Measurements from ENCODE around the gene SMAP1. TPM values are rescaled to one million over a fixed set of nuclear protein-coding genes. Genes with fewer than 3 reads are reported as not detected.

SMAP1 gene
- total RNA-seq, 1 donor from 2014 or later, result 24.8 TPM

GRCh38 chr6:70680396-70680795 lies 12.7 kb downstream of the SMAP1 start:
- DNase-seq (ENCODE audit: low read depth), result no peak

- DNase-seq (ENCODE audit: low read depth), result no peak
These were observed 17.3 kb downstream of the SMAP1 start for GRCh38 chr6:70684794-70685493.

DNA sequence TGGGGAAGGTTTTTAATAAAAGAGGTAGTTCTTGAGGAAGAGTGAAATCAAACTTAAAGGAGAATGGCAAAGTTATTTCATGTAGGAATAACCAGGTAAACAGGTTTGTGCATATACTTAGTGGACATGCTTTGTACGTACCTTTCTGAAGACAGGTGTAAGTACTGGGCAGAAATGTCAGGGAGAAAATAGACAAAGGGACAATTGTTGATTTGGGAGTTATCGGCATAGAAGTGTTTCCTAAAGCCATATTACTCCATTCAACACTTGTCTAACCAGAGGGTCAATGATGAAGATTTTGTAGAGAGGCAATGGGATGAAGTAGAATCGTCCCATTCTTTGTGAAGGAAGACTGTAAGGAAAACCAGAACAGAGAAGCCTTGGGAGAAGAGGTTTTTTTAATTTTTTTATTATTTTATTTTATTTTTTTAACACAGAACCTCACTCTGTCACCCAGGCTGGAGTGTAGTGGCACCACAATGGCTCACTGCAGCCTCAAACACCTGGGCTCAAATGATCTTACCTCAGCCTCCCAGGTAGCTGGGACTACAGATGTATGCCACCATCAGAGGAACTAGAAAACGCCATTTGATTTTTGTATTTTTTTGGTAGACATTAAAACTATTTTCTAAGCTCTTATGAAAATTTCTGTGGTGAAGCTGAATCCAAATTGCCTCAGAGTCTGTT lies 18.0 kb downstream of the SMAP1 start:
- no peak for DNase-seq (ENCODE audit: low read depth)

DNA sequence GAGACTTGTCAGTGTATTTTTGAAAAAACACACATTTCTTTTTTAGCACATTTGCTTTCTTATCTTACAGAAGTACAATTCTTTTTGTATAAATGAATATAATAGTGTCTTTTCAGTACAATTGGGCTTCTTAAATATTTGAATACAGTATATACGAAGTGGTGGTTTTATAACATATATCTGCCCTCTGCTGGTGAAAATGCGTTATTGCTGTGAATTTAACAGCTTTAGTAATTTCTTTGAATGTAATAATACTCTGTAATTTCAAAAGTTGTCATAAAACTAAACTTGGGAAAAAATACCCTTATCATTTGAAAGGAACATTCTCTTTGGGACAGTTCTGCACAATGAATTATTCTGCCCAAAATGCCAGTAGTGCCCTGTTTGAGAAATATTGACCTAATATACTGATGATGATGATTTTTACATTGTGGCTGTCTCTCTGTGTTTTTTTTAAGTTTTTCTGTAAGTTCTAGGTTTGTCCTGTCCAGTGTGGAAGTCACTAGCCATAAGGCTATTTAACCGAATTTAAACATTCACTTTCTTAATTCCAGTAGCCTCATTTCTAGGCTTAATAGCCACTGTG lies 19.0 kb downstream of the SMAP1 start:
- DNase-seq (ENCODE audit: low read depth), result peak; percentile 52

- no peak for DNase-seq (ENCODE audit: low read depth)
These were observed 26.2 kb downstream of the SMAP1 start for GRCh38 chr6:70693887-70694286.

DNA sequence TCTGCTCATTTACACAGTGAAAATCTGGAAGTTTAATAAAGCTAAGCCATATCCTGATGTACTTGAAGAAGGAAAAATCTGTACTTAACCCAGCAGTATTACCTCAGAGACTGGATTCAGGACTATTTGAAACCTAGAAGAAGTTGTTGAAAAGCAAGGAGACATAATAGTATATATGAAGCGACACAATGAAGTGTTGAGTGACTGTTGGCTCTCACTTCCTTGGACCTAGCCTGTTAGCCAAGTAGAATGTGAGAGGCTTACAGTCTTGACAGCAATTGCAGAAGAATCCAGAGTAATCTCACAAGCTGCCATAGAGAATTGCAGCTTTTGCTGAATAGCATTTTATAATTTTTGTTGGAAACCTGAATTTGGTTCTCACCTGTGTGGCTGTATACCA lies 26.7 kb downstream of the SMAP1 start:
- no peak for DNase-seq (ENCODE audit: low read depth)

- no peak for DNase-seq (ENCODE audit: low read depth)
These were observed 33.5 kb downstream of the SMAP1 start for GRCh38 chr6:70700922-70701876.

DNA sequence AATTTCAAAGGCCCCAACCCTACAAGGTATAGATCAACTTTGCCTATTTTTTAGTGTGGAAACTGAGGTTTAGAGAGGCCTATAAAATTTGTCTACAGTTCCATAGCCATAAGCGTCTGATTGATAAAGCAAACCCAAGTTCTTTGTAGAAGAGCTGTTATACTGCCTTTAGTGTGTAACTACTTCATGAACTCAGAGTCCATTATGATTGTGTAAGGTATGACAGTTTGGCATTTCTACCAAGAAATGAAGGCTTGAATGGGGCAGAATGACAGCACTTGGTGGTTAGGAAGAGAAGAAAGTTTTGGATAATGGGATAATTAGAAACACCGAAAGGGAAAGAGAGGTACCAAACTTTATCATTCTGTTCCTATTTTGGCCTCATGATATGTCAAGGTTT lies 38.1 kb downstream of the SMAP1 start:
- DNase-seq (ENCODE audit: low read depth), result no peak

DNA sequence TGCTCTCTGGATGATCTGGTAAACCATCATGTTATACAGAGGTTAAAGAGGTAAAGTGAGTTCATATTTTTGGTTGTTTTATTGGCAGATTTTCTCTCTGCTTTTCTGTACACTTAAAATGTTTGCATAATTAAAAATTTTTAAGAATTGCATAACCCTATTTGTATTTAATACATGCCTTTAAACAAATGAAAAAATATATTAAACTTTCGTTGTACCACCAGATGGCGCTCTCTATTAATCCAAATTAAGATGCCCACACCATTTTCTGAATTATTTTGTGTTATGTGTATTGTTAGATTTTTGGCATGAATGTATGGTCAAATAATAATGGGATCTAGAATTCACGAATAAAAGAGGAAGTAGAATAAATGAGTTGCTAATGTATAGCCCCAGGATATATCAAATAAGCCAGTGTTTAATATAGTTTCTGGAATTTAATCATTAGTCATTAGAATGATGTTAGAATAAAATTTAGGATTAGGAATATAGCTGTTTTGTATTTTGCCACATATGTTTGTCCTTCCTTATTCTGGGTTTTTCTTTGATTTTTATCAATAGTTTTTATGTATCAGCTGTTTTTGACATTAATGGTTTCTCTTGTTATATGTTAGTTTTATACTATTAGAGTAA lies 38.9 kb downstream of the SMAP1 start:
- peak; percentile 56 for DNase-seq (ENCODE audit: low read depth)

DNA sequence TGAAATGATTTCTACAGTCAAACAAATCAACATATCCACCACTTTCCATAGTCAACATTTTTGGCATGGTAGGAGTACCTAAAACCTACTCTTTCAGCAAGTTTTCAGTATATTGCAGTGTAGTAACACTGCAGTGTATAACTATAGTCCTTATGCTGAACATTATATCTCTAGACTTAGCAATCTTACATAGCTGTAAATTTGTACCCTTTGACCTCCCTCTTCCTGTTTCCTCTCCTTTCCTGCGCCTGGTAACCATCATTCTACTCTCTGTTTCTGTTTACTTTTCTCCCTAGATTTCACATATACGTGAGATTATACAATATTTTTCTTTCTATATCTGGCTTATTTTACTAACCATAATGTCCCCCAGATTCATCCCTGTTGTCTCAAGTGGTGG lies 40.2 kb downstream of the SMAP1 start:
- DNase-seq (ENCODE audit: low read depth), result no peak

GRCh38 chr6:70708448-70708847 lies 40.8 kb downstream of the SMAP1 start:
- no peak for DNase-seq (ENCODE audit: low read depth)

GRCh38 chr6:70709826-70710225 lies 42.1 kb downstream of the SMAP1 start:
- no peak for DNase-seq (ENCODE audit: low read depth)

DNA sequence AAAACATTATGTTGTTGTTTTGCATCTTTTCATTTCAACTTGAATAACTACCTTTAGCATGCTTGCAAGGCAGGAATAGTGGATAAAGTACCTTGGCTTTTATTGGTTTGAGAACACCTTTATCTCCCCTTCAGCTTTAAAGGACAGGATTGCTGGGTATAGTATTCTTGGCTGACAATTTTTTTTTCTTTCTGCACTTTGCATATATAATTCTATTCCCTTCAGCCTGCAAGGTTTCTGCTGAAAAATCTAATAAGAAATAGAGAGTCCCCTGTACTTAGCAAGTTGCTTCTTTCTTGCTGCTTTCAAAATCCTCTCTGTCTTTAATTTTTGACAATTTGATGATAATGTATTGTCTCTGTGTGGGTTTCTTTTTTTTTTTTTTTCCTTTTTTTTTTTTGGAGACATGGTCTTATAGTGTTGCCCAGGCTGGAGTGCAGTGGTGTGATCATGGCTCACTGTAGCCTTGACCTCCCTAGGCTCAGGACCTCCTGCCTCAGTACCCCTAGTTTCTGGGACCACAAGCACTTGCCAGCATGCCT lies 47.1 kb downstream of the SMAP1 start:
- DNase-seq (ENCODE audit: low read depth), result no peak

DNA sequence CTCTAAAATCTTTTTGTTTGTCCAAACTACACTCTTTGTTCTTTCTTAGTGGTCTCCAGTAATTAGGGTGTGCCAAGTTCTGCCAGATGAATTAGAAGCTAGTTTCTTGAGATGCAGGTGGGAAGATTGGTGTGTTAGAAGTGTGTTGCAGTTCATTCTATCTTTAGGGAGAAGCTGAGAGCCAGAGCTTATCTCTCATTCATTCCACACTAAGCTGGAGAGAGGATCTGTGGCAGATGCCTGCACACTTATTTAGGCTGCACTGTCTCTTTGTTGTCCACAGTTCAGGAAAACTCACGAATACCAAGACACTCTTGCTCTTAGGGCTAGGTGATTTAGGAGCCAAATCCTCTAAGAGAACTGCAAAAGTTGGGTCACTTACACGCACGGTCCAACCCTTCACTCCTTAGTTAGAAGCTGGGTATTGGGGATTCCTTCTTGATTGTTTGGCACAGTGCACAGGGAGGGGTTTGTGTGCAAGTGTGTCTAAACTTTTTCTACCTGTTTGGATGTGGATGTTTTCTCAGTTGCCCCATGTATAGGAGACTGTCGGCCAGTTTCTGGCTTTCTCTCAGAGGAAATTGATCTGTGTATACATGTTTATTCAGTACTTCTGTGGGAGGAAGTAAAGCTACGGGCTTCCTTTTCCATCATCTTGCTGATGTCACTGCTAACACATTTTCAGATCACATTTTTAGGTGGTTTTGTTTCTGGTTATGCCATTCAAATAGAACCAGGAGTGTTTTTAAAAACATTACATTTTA lies 49.5 kb downstream of the SMAP1 start:
- DNase-seq (ENCODE audit: low read depth), result no peak

GRCh38 chr6:70724524-70724923 lies 56.8 kb downstream of the SMAP1 start:
- DNase-seq (ENCODE audit: low read depth), result no peak

- DNase-seq (ENCODE audit: low read depth), result no peak
These were observed 58.2 kb downstream of the SMAP1 start for GRCh38 chr6:70725817-70726415.

- no peak for DNase-seq (ENCODE audit: low read depth)
These were observed 66.7 kb downstream of the SMAP1 start for GRCh38 chr6:70734381-70734780.

DNA sequence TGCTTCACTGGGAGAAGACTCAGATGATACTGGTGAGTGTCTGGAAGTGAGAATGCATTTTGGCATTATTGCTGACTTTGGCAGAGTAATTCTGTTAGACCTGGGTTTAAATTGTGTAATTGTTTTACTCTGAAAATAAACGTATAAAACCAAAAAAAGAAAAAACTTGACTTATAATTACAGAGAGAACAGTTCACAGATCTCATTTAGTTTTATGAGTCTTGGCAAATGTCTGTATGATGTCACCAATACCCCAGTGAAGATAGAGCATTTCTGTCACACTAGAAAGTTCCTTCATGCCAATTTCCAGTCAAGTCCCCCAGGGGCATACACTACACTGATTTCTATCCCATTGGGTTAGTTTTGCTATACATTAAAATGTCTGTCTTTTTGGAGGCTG lies 67.3 kb downstream of the SMAP1 start:
- no peak for DNase-seq (ENCODE audit: low read depth)

DNA sequence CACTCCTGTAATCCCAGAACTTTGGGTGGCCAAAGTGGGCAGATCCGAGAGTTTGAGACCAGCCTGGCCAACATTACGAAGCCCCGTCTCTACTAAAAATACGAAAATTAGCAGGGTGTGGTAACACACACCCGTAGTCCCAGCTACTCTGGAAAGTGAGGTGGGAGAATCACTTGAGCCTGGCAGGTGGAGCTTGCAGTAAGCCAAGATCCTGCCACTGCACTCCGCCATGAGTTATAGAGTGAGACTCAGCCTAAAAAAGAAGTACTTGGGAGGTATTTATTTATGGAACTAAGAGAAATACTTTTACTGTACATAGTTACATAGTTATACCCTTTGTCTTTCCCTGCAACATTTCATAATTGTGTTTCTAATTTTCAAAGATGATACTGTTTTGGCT lies 67.8 kb downstream of the SMAP1 start:
- no peak for DNase-seq (ENCODE audit: low read depth)

DNA sequence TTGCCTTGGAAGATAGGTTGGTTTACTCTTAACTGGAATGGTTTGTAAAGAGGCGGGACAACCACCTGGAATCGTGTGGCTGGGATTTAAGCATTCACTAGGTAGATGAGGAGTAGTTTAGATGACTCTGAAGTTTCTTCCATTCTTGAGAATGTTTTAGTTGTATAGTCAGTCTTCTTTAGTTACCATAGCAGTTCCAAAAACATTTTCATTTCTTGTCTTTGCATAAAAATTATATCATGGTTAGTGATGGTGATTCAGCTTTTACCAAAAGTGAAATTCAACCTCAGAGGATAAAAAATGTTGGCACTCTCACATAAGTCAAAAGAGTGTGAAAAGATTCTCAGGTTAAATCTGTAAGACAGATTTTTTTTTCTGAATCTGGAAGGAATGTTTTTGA lies 70.3 kb downstream of the SMAP1 start:
- peak; percentile 18 for DNase-seq (ENCODE audit: low read depth)
